Suprapubic skin (tissue), 3 donors: ENCODE data around the gene S100A5.

Experiments used
- POLR2A ChIP-seq, 2 donors: fragments of 450-650 bp; IDR thresholded peaks; one replicate each; pipeline ENCODE4 v1.6.1; 2017; ENCODE audit warnings: antibody characterized with exemption in 2 of 2, mild to moderate bottlenecking in 2 of 2, moderate library complexity in 2 of 2
- TF ChIP-seq, protein P1 (sequence below), 2 donors: fragments of 200-600 bp in 1 of 2; fragments of 450-650 bp in 1 of 2; sonication (generic) in 1 of 2; IDR thresholded peaks; one replicate each; pipeline ENCODE4 v1.5.1; 2016 to 2019; ENCODE audit warnings: antibody characterized with exemption in 2 of 2, mild to moderate bottlenecking in 1 of 2, moderate library complexity in 1 of 2

DNA sequence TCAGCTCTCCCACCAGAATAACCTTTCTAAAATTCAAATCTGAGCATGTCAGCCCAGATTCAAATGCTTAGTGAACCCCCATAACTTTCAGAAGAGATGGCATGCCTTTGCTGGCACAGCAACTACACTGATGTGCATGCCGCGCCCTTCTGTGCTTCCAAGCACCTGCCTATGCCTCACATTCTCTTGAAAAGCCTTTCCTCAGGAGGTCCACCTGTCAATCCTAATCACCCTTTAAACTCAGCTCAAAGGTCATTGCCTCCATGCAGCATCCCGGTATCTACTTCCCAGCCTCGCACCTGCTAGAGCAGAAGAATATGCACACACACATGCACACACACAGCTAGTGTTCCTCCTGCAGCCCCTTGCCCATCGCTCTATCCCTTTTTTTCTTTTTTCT lies 30.1 kb upstream of the S100A5 start:
- no peak for TF ChIP-seq POLR2A (IDR thresholded peaks at IDR 0.05)
- TF ChIP-seq, protein P1, sequence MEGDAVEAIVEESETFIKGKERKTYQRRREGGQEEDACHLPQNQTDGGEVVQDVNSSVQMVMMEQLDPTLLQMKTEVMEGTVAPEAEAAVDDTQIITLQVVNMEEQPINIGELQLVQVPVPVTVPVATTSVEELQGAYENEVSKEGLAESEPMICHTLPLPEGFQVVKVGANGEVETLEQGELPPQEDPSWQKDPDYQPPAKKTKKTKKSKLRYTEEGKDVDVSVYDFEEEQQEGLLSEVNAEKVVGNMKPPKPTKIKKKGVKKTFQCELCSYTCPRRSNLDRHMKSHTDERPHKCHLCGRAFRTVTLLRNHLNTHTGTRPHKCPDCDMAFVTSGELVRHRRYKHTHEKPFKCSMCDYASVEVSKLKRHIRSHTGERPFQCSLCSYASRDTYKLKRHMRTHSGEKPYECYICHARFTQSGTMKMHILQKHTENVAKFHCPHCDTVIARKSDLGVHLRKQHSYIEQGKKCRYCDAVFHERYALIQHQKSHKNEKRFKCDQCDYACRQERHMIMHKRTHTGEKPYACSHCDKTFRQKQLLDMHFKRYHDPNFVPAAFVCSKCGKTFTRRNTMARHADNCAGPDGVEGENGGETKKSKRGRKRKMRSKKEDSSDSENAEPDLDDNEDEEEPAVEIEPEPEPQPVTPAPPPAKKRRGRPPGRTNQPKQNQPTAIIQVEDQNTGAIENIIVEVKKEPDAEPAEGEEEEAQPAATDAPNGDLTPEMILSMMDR (IDR thresholded peaks at IDR 0.05), result no peak
